Measurements from ENCODE around the gene IGF2. TPM values are rescaled to one million over a fixed set of nuclear protein-coding genes. Genes with fewer than 3 reads are reported as not detected.

The IGF2 gene
- total RNA-seq, 1 donor from 2014 or later: 6.6 TPM

GRCh38 chr11:2143799-2144543 lies 4.8 kb upstream of the IGF2 start:
- peaks cover 55% of the 10 kb centered on the region for H3K27me3 ChIP-seq (ENCODE audit: control insufficient read depth, insufficient read depth, low read length)
- no peak for DNase-seq (ENCODE audit: low read depth)
- H3K36me3 ChIP-seq (ENCODE audit: control insufficient read depth, insufficient read depth, low read length): no peaks in the 10 kb centered on the region
- H3K4me3 ChIP-seq (ENCODE audit: low read depth, low read length): no peak overlapping the region
- TF ChIP-seq, protein P1, sequence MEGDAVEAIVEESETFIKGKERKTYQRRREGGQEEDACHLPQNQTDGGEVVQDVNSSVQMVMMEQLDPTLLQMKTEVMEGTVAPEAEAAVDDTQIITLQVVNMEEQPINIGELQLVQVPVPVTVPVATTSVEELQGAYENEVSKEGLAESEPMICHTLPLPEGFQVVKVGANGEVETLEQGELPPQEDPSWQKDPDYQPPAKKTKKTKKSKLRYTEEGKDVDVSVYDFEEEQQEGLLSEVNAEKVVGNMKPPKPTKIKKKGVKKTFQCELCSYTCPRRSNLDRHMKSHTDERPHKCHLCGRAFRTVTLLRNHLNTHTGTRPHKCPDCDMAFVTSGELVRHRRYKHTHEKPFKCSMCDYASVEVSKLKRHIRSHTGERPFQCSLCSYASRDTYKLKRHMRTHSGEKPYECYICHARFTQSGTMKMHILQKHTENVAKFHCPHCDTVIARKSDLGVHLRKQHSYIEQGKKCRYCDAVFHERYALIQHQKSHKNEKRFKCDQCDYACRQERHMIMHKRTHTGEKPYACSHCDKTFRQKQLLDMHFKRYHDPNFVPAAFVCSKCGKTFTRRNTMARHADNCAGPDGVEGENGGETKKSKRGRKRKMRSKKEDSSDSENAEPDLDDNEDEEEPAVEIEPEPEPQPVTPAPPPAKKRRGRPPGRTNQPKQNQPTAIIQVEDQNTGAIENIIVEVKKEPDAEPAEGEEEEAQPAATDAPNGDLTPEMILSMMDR (IDR thresholded peaks at IDR 0.05; ENCODE audit: insufficient read depth, low read length, severe bottlenecking): peak; percentile 31
- FAIRE-seq: no peak

DNA sequence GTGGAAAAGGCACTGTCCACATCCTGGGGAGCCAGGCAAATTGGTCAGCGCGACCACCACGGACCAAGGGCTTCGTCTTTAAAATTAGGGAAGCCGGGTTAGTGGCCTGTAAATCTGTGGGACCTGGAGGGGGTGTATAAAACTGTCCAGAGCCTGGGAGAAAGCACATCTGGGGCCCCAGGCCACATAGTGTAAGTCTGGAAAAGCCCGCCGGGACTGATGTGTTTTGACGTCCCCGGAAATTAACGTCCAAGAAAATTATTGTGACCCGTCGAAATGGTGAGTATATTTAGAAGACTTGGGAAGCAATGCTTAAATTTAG lies 4.2 kb upstream of the IGF2 start:
- H3K27me3 ChIP-seq (ENCODE audit: control insufficient read depth, insufficient read depth, low read length): peaks cover 50% of the 10 kb centered on the region
- DNase-seq (ENCODE audit: low read depth): no peak
- no peaks in the 10 kb centered on the region for H3K36me3 ChIP-seq (ENCODE audit: control insufficient read depth, insufficient read depth, low read length)
- no peak overlapping the region for H3K4me3 ChIP-seq (ENCODE audit: low read depth, low read length)
- TF ChIP-seq, protein P1 (IDR thresholded peaks at IDR 0.05; ENCODE audit: insufficient read depth, low read length, severe bottlenecking): no peak
- FAIRE-seq: no peak

GRCh38 chr11:2142762-2143202 lies 3.6 kb upstream of the IGF2 start:
- FAIRE-seq (peak; percentile 36), DNase-seq (ENCODE audit: low read depth) (peak; percentile 86)
- H3K4me3 ChIP-seq (ENCODE audit: low read depth, low read length): no peak overlapping the region
- no peaks in the 10 kb centered on the region for H3K36me3 ChIP-seq (ENCODE audit: control insufficient read depth, insufficient read depth, low read length)
- TF ChIP-seq, protein P1 (IDR thresholded peaks at IDR 0.05; ENCODE audit: insufficient read depth, low read length, severe bottlenecking): no peak
- peaks cover 45% of the 10 kb centered on the region for H3K27me3 ChIP-seq (ENCODE audit: control insufficient read depth, insufficient read depth, low read length)

GRCh38 chr11:2142300-2142759 lies 3.1 kb upstream of the IGF2 start:
- no peaks in the 10 kb centered on the region for H3K36me3 ChIP-seq (ENCODE audit: control insufficient read depth, insufficient read depth, low read length)
- TF ChIP-seq, protein P1 (IDR thresholded peaks at IDR 0.05; ENCODE audit: insufficient read depth, low read length, severe bottlenecking): no peak
- peaks cover 49% of the 10 kb centered on the region for H3K27me3 ChIP-seq (ENCODE audit: control insufficient read depth, insufficient read depth, low read length)
- DNase-seq (ENCODE audit: low read depth) (peak; percentile 73), FAIRE-seq (peak; percentile 18)
- H3K4me3 ChIP-seq (ENCODE audit: low read depth, low read length): no peak overlapping the region

- TF ChIP-seq, protein P1 (IDR thresholded peaks at IDR 0.05; ENCODE audit: insufficient read depth, low read length, severe bottlenecking): no peak
- no peaks in the 10 kb centered on the region for H3K36me3 ChIP-seq (ENCODE audit: control insufficient read depth, insufficient read depth, low read length)
- H3K4me3 ChIP-seq (ENCODE audit: low read depth, low read length): no peak overlapping the region
- FAIRE-seq (no peak), DNase-seq (ENCODE audit: low read depth) (no peak)
- H3K27me3 ChIP-seq (ENCODE audit: control insufficient read depth, insufficient read depth, low read length): peaks cover 36% of the 10 kb centered on the region
Measured at GRCh38 chr11:2140411-2141400, 1.5 kb upstream of the IGF2 start.
